Measurements from ENCODE around the gene LTN1.

GRCh38 chr21:28982637-28983036 is 10.0 kb downstream of the LTN1 start:
- TF ChIP-seq POLR2AphosphoS5 (IDR thresholded peaks at IDR 0.05; ENCODE audit: low read depth, low read length) (no peak), POLR2A (IDR thresholded peaks at IDR 0.05; ENCODE audit: low read depth, low read length) (no peak), TAF1 (IDR thresholded peaks at IDR 0.05; ENCODE audit: low read depth, low read length) (no peak)

Data from GM12891 (cell line).